ENCODE data around the gene CXCL14.
A peak's percentile ranks its signal among the peaks of the same experiment; 100 is the strongest.

CXCL14 gene

GRCh38 chr5:135568246-135568645 lies 10.5 kb downstream of the CXCL14 start:
- DNase-seq (ENCODE audit: low read depth): no peak
- no peak overlapping the region for H3K4me3 ChIP-seq (ENCODE audit: low read depth, low read length)
- TF ChIP-seq POLR2A (IDR thresholded peaks at IDR 0.05; ENCODE audit: extremely low read depth, insufficient read length): no peak
- TF ChIP-seq MYC (IDR thresholded peaks at IDR 0.05; ENCODE audit: low read depth, low read length): no peak
- TF ChIP-seq MAX (IDR thresholded peaks at IDR 0.05; ENCODE audit: low read depth, low read length): no peak
- no peak for TF ChIP-seq CTCF (IDR thresholded peaks at IDR 0.05; ENCODE audit: low read depth, low read length)

GRCh38 chr5:135567661-135568060 lies 11.1 kb downstream of the CXCL14 start:
- no peak for DNase-seq (ENCODE audit: low read depth)

GRCh38 chr5:135566422-135567400 lies 12.1 kb downstream of the CXCL14 start:
- no peak for DNase-seq (ENCODE audit: low read depth)
- H3K4me3 ChIP-seq (ENCODE audit: low read depth, low read length): no peak overlapping the region
- TF ChIP-seq POLR2A (IDR thresholded peaks at IDR 0.05; ENCODE audit: extremely low read depth, insufficient read length) (no peak), MAX (IDR thresholded peaks at IDR 0.05; ENCODE audit: low read depth, low read length) (no peak), CTCF (IDR thresholded peaks at IDR 0.05; ENCODE audit: low read depth, low read length) (no peak), MYC (IDR thresholded peaks at IDR 0.05; ENCODE audit: low read depth, low read length) (no peak)

More at GRCh38 chr5:135567661-135568060, 11.1 kb downstream of the CXCL14 start:
- H3K4me3 ChIP-seq (ENCODE audit: low read depth, low read length): no peak overlapping the region
- TF ChIP-seq MAX (IDR thresholded peaks at IDR 0.05; ENCODE audit: low read depth, low read length) (no peak), CTCF (IDR thresholded peaks at IDR 0.05; ENCODE audit: low read depth, low read length) (no peak), POLR2A (IDR thresholded peaks at IDR 0.05; ENCODE audit: extremely low read depth, insufficient read length) (no peak), MYC (IDR thresholded peaks at IDR 0.05; ENCODE audit: low read depth, low read length) (no peak)

GRCh38 chr5:135565725-135566421 lies 12.9 kb downstream of the CXCL14 start:
- peak; percentile 76 for DNase-seq (ENCODE audit: low read depth)
- TF ChIP-seq CTCF (IDR thresholded peaks at IDR 0.05; ENCODE audit: low read depth, low read length) (peak; percentile 94), POLR2A (IDR thresholded peaks at IDR 0.05; ENCODE audit: extremely low read depth, insufficient read length) (no peak)
- H3K4me3 ChIP-seq (ENCODE audit: low read depth, low read length): no peak overlapping the region

GRCh38 chr5:135565266-135565665 lies 13.5 kb downstream of the CXCL14 start:
- no peak overlapping the region for H3K4me3 ChIP-seq (ENCODE audit: low read depth, low read length)
- no peak for DNase-seq (ENCODE audit: low read depth)
- TF ChIP-seq CTCF (IDR thresholded peaks at IDR 0.05; ENCODE audit: low read depth, low read length): no peak
- no peak for TF ChIP-seq MYC (IDR thresholded peaks at IDR 0.05; ENCODE audit: low read depth, low read length)
- no peak for TF ChIP-seq MAX (IDR thresholded peaks at IDR 0.05; ENCODE audit: low read depth, low read length)
- TF ChIP-seq POLR2A (IDR thresholded peaks at IDR 0.05; ENCODE audit: extremely low read depth, insufficient read length): no peak

Measured in NB4 (cell line).